SK-N-SH treated with all-trans-retinoic acid at 6 μM for 48 hours (cell line): ENCODE results near the gene MMP17.

Experiments used
- CREB5 ChIP-seq: fragments of 250-450 bp; sonication (Bioruptor Pico); IDR thresholded peaks from 2 replicates; pipeline ENCODE4 v1.5.1; 2020; ENCODE audit warnings: low read depth, mild to moderate bottlenecking, moderate library complexity
- SNAI2 ChIP-seq: fragments of 250-450 bp; sonication (Bioruptor Pico); IDR thresholded peaks from 2 replicates; pipeline ENCODE4 v1.5.0; 2020; ENCODE audit warnings: mild to moderate bottlenecking, moderate library complexity

DNA sequence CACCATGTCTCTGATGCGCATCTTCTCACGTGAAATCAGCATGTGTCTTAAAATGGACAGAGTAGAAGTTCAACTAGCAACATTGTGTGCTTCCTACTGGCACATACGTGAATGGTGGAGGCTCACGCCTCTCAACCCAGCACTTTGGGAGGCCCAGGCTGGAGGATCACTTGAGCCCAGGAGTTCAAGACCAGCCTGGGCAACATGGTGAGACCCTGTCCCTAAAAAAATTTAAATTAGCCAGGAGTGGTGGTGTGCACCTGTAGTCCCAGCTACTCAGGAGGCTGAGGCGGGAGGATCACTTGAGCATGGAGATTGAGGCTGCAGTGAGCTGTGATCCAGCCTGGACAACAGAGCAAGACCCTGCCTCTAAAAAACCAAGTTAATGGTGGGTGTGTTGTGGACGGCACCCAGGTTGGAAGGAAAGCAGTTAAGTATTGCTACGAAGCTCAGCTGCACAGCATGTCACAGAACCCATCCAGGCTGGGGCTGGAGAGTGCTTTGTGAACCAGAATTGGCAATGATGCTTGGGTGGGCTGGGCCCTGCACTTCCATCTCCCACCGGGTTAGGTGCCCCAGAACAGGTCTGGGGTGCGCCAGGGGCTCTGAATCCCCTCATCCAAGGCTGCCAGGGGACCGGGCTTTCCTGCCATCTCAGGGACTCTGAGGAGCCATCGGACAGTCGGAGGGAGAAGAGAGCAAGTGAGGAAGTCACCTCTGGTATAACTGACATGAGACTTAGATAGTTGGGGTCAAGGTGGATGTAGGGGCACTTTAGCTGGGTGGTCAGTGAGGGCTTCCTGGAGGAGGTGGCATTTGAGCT is 33.3 kb downstream of the MMP17 start:
- TF ChIP-seq SNAI2 (CRISPR knock-in tag): no peak
- TF ChIP-seq CREB5 (CRISPR knock-in tag): no peak
